ENCODE results near the gene POPDC3.

Gene POPDC3

GRCh38 chr6:105188251-105188650 lies 8.4 kb upstream of the POPDC3 start:
- Histone ChIP-seq H2BK120ac (ENCODE audit: low read depth, low read length) (no peak overlapping the region), H3K79me2 (ENCODE audit: control insufficient read depth, insufficient read depth, low read length) (no peaks in the 10 kb centered on the region), H2BK15ac (replicated peaks; ENCODE audit: low read depth) (no peak overlapping the region), H2AK5ac (ENCODE audit: low read length) (no peak overlapping the region), H4K5ac (ENCODE audit: low read length) (no peak overlapping the region), H3K18ac (ENCODE audit: low read length) (no peak overlapping the region), H3K27me3 (ENCODE audit: insufficient read depth, low read length, poor library complexity) (no peaks in the 10 kb centered on the region), H3K9ac (ENCODE audit: low read length) (no peak overlapping the region), H3K4ac (ENCODE audit: low read depth, low read length) (no peak overlapping the region), H3K4me2 (ENCODE audit: low read length) (no peak overlapping the region), H2BK5ac (ENCODE audit: low read length) (no peak overlapping the region), H3K23ac (ENCODE audit: low read length) (no peak overlapping the region), H3K27ac (ENCODE audit: low read depth, low read length) (no peak overlapping the region), H3K36me3 (ENCODE audit: control insufficient read depth, insufficient read depth, low read length) (no peaks in the 10 kb centered on the region), H4K8ac (ENCODE audit: low read depth, low read length) (no peak overlapping the region), H3K79me1 (ENCODE audit: low read length) (no peaks in the 10 kb centered on the region), H3K56ac (ENCODE audit: low read length) (no peak overlapping the region), H3K4me1 (ENCODE audit: control insufficient read depth, low read depth, low read length) (no peaks in the 10 kb centered on the region), H3K4me3 (ENCODE audit: low read length) (no peak overlapping the region)
- no CpG with 5 or more reads among the region's 2 CpGs for WGBS (ENCODE audit: extremely low coverage, insufficient coverage, low lambda C conversion rate)
- DNase-seq = no peak

- Histone ChIP-seq H3K9ac (ENCODE audit: low read length) (no peak overlapping the region), H3K4me2 (ENCODE audit: low read length) (no peak overlapping the region), H3K79me2 (ENCODE audit: control insufficient read depth, insufficient read depth, low read length) (no peaks in the 10 kb centered on the region), H3K36me3 (ENCODE audit: control insufficient read depth, insufficient read depth, low read length) (no peaks in the 10 kb centered on the region), H3K4me1 (ENCODE audit: control insufficient read depth, low read depth, low read length) (no peaks in the 10 kb centered on the region), H3K4ac (ENCODE audit: low read depth, low read length) (no peak overlapping the region), H3K56ac (ENCODE audit: low read length) (no peak overlapping the region), H3K4me3 (ENCODE audit: low read length) (no peak overlapping the region), H2BK15ac (replicated peaks; ENCODE audit: low read depth) (no peak overlapping the region), H4K5ac (ENCODE audit: low read length) (no peak overlapping the region), H2BK120ac (ENCODE audit: low read depth, low read length) (no peak overlapping the region), H3K79me1 (ENCODE audit: low read length) (no peaks in the 10 kb centered on the region), H3K23ac (ENCODE audit: low read length) (no peak overlapping the region), H3K27me3 (ENCODE audit: insufficient read depth, low read length, poor library complexity) (no peaks in the 10 kb centered on the region), H3K18ac (ENCODE audit: low read length) (no peak overlapping the region), H4K8ac (ENCODE audit: low read depth, low read length) (no peak overlapping the region), H2AK5ac (ENCODE audit: low read length) (no peak overlapping the region), H3K27ac (ENCODE audit: low read depth, low read length) (no peak overlapping the region), H2BK5ac (ENCODE audit: low read length) (no peak overlapping the region)
- no peak for DNase-seq
- whole genome bisulfite sequencing (ENCODE audit: extremely low coverage, insufficient coverage, low lambda C conversion rate) = no CpG with 5 or more reads among the region's 2 CpGs
Observed at GRCh38 chr6:105186576-105186975, 6.8 kb upstream of the POPDC3 start.

DNA sequence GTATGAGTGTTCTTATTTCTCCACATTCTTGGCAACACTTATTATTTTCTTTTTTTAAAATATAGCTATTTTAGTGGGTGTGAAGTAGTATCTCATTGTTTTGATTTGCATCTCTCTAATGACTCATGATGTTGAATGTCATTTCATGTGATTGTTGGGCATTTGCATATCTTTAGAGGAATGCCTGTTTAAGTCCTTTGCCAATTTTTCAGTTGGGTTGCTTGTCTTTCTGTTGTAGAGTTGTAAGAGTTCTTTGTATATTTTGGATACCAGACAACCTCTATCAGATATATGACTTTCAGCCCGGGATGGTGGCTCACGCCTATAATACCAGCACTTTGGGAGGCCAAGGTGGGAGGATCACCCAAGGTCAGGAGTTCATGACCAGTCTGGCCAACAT lies 5.1 kb upstream of the POPDC3 start:
- WGBS (ENCODE audit: extremely low coverage, insufficient coverage, low lambda C conversion rate) = no CpG with 5 or more reads among the region's 2 CpGs
- H3K79me1 ChIP-seq (ENCODE audit: low read length) = no peaks in the 10 kb centered on the region
- no peak overlapping the region for H3K4me2 ChIP-seq (ENCODE audit: low read length)
- no peaks in the 10 kb centered on the region for H3K27me3 ChIP-seq (ENCODE audit: insufficient read depth, low read length, poor library complexity)
- DNase-seq = peak; percentile 27
- H3K4ac ChIP-seq (ENCODE audit: low read depth, low read length) = no peak overlapping the region
- no peak overlapping the region for H4K8ac ChIP-seq (ENCODE audit: low read depth, low read length)
- H2BK5ac ChIP-seq (ENCODE audit: low read length) = no peak overlapping the region
- no peak overlapping the region for H3K23ac ChIP-seq (ENCODE audit: low read length)
- H3K36me3 ChIP-seq (ENCODE audit: control insufficient read depth, insufficient read depth, low read length) = no peaks in the 10 kb centered on the region
- no peak overlapping the region for H2BK120ac ChIP-seq (ENCODE audit: low read depth, low read length)
- no peak overlapping the region for H2BK15ac ChIP-seq (replicated peaks; ENCODE audit: low read depth)
- no peak overlapping the region for H3K18ac ChIP-seq (ENCODE audit: low read length)
- no peak overlapping the region for H3K27ac ChIP-seq (ENCODE audit: low read depth, low read length)
- no peaks in the 10 kb centered on the region for H3K4me1 ChIP-seq (ENCODE audit: control insufficient read depth, low read depth, low read length)
- H3K79me2 ChIP-seq (ENCODE audit: control insufficient read depth, insufficient read depth, low read length) = no peaks in the 10 kb centered on the region
- no peak overlapping the region for H3K9ac ChIP-seq (ENCODE audit: low read length)
- no peak overlapping the region for H4K5ac ChIP-seq (ENCODE audit: low read length)
- H2AK5ac ChIP-seq (ENCODE audit: low read length) = no peak overlapping the region
- no peak overlapping the region for H3K4me3 ChIP-seq (ENCODE audit: low read length)
- no peak overlapping the region for H3K56ac ChIP-seq (ENCODE audit: low read length)

- Histone ChIP-seq H3K79me1 (ENCODE audit: low read length) (no peaks in the 10 kb centered on the region), H2BK120ac (ENCODE audit: low read depth, low read length) (no peak overlapping the region), H3K9ac (ENCODE audit: low read length) (no peak overlapping the region), H3K27me3 (ENCODE audit: insufficient read depth, low read length, poor library complexity) (no peaks in the 10 kb centered on the region), H3K4me2 (ENCODE audit: low read length) (no peak overlapping the region), H3K79me2 (ENCODE audit: control insufficient read depth, insufficient read depth, low read length) (no peaks in the 10 kb centered on the region), H3K23ac (ENCODE audit: low read length) (no peak overlapping the region), H3K56ac (ENCODE audit: low read length) (no peak overlapping the region), H4K8ac (ENCODE audit: low read depth, low read length) (no peak overlapping the region), H3K4me3 (ENCODE audit: low read length) (no peak overlapping the region), H2BK15ac (replicated peaks; ENCODE audit: low read depth) (no peak overlapping the region), H4K5ac (ENCODE audit: low read length) (no peak overlapping the region), H2AK5ac (ENCODE audit: low read length) (no peak overlapping the region), H3K36me3 (ENCODE audit: control insufficient read depth, insufficient read depth, low read length) (no peaks in the 10 kb centered on the region), H3K4ac (ENCODE audit: low read depth, low read length) (no peak overlapping the region), H3K4me1 (ENCODE audit: control insufficient read depth, low read depth, low read length) (no peaks in the 10 kb centered on the region), H3K27ac (ENCODE audit: low read depth, low read length) (no peak overlapping the region), H2BK5ac (ENCODE audit: low read length) (no peak overlapping the region), H3K18ac (ENCODE audit: low read length) (no peak overlapping the region)
- no CpG with 5 or more reads among the region's 4 CpGs for WGBS (ENCODE audit: extremely low coverage, insufficient coverage, low lambda C conversion rate)
- DNase-seq = no peak
Observed at GRCh38 chr6:105181981-105182515, 2.2 kb upstream of the POPDC3 start.

- no peak overlapping the region for H3K9ac ChIP-seq (ENCODE audit: low read length)
- H3K79me1 ChIP-seq (ENCODE audit: low read length) = no peaks in the 10 kb centered on the region
- H2AK5ac ChIP-seq (ENCODE audit: low read length) = no peak overlapping the region
- no peaks in the 10 kb centered on the region for H3K79me2 ChIP-seq (ENCODE audit: control insufficient read depth, insufficient read depth, low read length)
- H3K27me3 ChIP-seq (ENCODE audit: insufficient read depth, low read length, poor library complexity) = no peaks in the 10 kb centered on the region
- no peak overlapping the region for H3K56ac ChIP-seq (ENCODE audit: low read length)
- no peaks in the 10 kb centered on the region for H3K4me1 ChIP-seq (ENCODE audit: control insufficient read depth, low read depth, low read length)
- H3K4ac ChIP-seq (ENCODE audit: low read depth, low read length) = no peak overlapping the region
- no peak overlapping the region for H3K18ac ChIP-seq (ENCODE audit: low read length)
- no peak overlapping the region for H2BK5ac ChIP-seq (ENCODE audit: low read length)
- no peak overlapping the region for H3K23ac ChIP-seq (ENCODE audit: low read length)
- H4K8ac ChIP-seq (ENCODE audit: low read depth, low read length) = no peak overlapping the region
- DNase-seq = no peak
- H3K36me3 ChIP-seq (ENCODE audit: control insufficient read depth, insufficient read depth, low read length) = no peaks in the 10 kb centered on the region
- no peak overlapping the region for H2BK15ac ChIP-seq (replicated peaks; ENCODE audit: low read depth)
- no peak overlapping the region for H3K4me2 ChIP-seq (ENCODE audit: low read length)
- H3K4me3 ChIP-seq (ENCODE audit: low read length) = no peak overlapping the region
- H3K27ac ChIP-seq (ENCODE audit: low read depth, low read length) = no peak overlapping the region
- no peak overlapping the region for H4K5ac ChIP-seq (ENCODE audit: low read length)
- H2BK120ac ChIP-seq (ENCODE audit: low read depth, low read length) = no peak overlapping the region
- no CpG with 5 or more reads among the region's 5 CpGs for WGBS (ENCODE audit: extremely low coverage, insufficient coverage, low lambda C conversion rate)
Observed at GRCh38 chr6:105178636-105179035, 1.2 kb downstream of the POPDC3 start.

- Histone ChIP-seq H3K18ac (ENCODE audit: low read length) (no peak overlapping the region), H3K79me2 (ENCODE audit: control insufficient read depth, insufficient read depth, low read length) (no peaks in the 10 kb centered on the region), H3K4ac (ENCODE audit: low read depth, low read length) (no peak overlapping the region), H3K36me3 (ENCODE audit: control insufficient read depth, insufficient read depth, low read length) (no peaks in the 10 kb centered on the region), H4K5ac (ENCODE audit: low read length) (no peak overlapping the region), H3K4me1 (ENCODE audit: control insufficient read depth, low read depth, low read length) (no peaks in the 10 kb centered on the region), H3K4me3 (ENCODE audit: low read length) (no peak overlapping the region), H2BK120ac (ENCODE audit: low read depth, low read length) (no peak overlapping the region), H3K27ac (ENCODE audit: low read depth, low read length) (no peak overlapping the region), H2BK5ac (ENCODE audit: low read length) (no peak overlapping the region), H3K4me2 (ENCODE audit: low read length) (no peak overlapping the region), H2AK5ac (ENCODE audit: low read length) (no peak overlapping the region), H4K8ac (ENCODE audit: low read depth, low read length) (no peak overlapping the region), H3K23ac (ENCODE audit: low read length) (no peak overlapping the region), H2BK15ac (replicated peaks; ENCODE audit: low read depth) (no peak overlapping the region), H3K9ac (ENCODE audit: low read length) (no peak overlapping the region), H3K79me1 (ENCODE audit: low read length) (no peaks in the 10 kb centered on the region), H3K56ac (ENCODE audit: low read length) (no peak overlapping the region), H3K27me3 (ENCODE audit: insufficient read depth, low read length, poor library complexity) (no peaks in the 10 kb centered on the region)
- no CpG with 5 or more reads among the region's 1 CpG for WGBS (ENCODE audit: extremely low coverage, insufficient coverage, low lambda C conversion rate)
- DNase-seq = no peak
Observed at GRCh38 chr6:105178110-105178509, 1.7 kb downstream of the POPDC3 start.

Data from mesendoderm (in vitro differentiated cells).